Kidney (tissue), 14 donors: Measurements from ENCODE around the gene MMP15. TPM values are rescaled to one million over a fixed set of nuclear protein-coding genes. Genes with fewer than 3 reads are reported as not detected.
"Not testable (repeated sequence)": the region's sequence is repeated elsewhere in the genome, so short reads cannot be mapped to it uniquely, and the experiment has no call there.

Experiments used
- DNase-seq, 5 donors: peaks; one replicate each; pipeline ENCODE4 v3.0.0-alpha.2; 2013 to 2020
- FAIRE-seq: peaks from 2 replicates; lab custom pipeline; 2012; peaks lifted over from hg19 to GRCh38; lab: Jason Lieb, UNC
- H3K27ac ChIP-seq, 2 donors: one replicate each; pipeline ENCODE4 v1.7.0; 2013; ENCODE audit warnings: low read depth in 2 of 2, low read length in 2 of 2, inconsistent platforms in 1 of 2
- H3K27me3 ChIP-seq: one replicate; pipeline ENCODE4 v1.7.1; 2013; ENCODE audit warnings: low read length, inconsistent platforms; ENCODE audit not compliant: control insufficient read depth, insufficient read depth
- H3K36me3 ChIP-seq, 3 donors: one replicate each; pipeline versions ENCODE4 v1.7.0 to v1.7.1; 2013; ENCODE audit warnings: low read length in 3 of 3, control low read depth in 1 of 3, inconsistent platforms in 1 of 3; ENCODE audit not compliant: insufficient read depth in 3 of 3, control insufficient read depth in 2 of 3
- H3K4me1 ChIP-seq, 3 donors: one replicate each; pipeline versions ENCODE4 v1.7.0 to v1.7.1; 2013; ENCODE audit warnings: low read length in 3 of 3, inconsistent platforms in 1 of 3, low read depth in 1 of 3; ENCODE audit not compliant: control insufficient read depth in 2 of 3, insufficient read depth in 2 of 3
- H3K4me3 ChIP-seq, 3 donors: one replicate each; pipeline versions ENCODE4 v1.7.0 to v1.8.1; 2013; ENCODE audit warnings: low read length in 3 of 3, control low read depth in 1 of 3, inconsistent platforms in 1 of 3
- H3K9ac ChIP-seq, 3 donors: one replicate each; pipeline versions ENCODE4 v1.7.0 to v1.7.1; 2013; ENCODE audit warnings: low read length in 3 of 3, control low read depth in 1 of 3, inconsistent platforms in 1 of 3
- H3K9me3 ChIP-seq, 3 donors: one replicate each; pipeline versions ENCODE4 v1.7.0 to v1.7.1; 2013; ENCODE audit warnings: low read length in 3 of 3, control low read depth in 1 of 3, inconsistent platforms in 1 of 3; ENCODE audit not compliant: control insufficient read depth in 2 of 3, insufficient read depth in 1 of 3
- CTCF ChIP-seq: IDR thresholded peaks from 3 replicates; pipeline ENCODE4 v1.5.1; 2012; ENCODE audit warnings: mild to moderate bottlenecking, moderate library complexity, borderline replicate concordance; ENCODE audit not compliant: insufficient read depth; ENCODE audit errors: extremely low read depth
- intact Hi-C: fragments of 100-400 bp; cut with DNase I; formaldehyde crosslinking; loops from one replicate; pipeline ENCODE4 v1.11.1; 2022
- polyA plus RNA-seq: library from polyadenylated mRNA; stranded (reverse); fragments of 350-450 nt; fragmentation: Illumina TruSeq; extraction: RNeasy Lipid Tissue Mini Kit (QIAGEN cat#74804); gene quantifications from one replicate; pipeline ENCODE4 v1.2.3, GENCODE V29; 2014; ENCODE audit warnings: low read depth, low replicate concordance; ENCODE audit not compliant: insufficient read depth
- total RNA-seq: library from RNA; stranded (reverse); fragmentation: NEBNext Ultra II Directional; extraction: Animal tissue kit (Norgen Biotek cat#: 25700); gene quantifications from one replicate; pipeline ENCODE4 v1.2.1, GENCODE V29; 2021
- donor health status: control.
- donor health status: control.
- donor health status: control.
- donor health status: control.
- donor health status: control.
- donor health status: DM: yes; HTN: yes; CAD: no.
- donor health status: Normal renal cell carcinoma (clear cell type).

Gene MMP15
- total and polyA plus RNA-seq, 2 donors from 2014 or later = 19.1 to 31.4 TPM

DNA sequence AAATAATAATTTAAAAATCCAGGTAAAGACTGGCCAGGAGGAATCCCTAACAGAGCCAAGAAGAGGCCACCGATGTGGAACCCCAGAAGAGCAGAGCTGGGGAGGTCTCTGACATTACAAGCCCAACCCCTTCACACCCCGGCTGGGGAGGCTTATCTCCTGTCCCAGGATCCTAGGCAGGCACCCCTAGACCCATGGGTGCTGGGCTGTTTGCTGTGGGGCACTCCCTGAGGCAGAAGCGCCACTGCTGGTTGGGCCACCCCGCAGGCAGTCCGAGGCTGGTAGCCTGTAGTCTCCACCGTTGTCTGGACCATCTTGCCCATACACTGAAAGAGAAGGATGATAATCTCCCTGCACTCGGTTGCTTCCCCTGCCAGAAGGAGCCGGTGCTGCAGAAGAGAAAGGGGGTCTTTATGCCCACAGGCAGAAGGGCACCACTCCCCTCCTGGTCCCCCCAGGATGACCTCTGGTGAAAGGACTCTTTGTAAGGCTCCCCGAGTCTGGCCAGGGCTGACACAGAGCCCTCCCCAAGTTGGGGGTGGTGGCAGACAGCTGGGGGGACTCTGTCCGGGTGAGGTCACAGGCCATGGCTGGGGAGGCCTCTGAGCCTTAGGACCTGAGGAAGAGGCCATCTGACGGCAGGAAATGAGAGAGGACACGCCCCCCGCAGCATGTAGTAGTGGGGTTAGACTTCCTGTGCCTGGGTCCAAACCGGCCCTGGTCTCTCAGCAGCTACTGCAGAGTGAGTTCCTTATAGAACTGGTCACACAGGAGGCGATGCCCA is 69.4 kb downstream of the MMP15 start:
- Histone ChIP-seq H3K4me3 (no peak overlapping the region), H3K36me3 (no peaks in the 10 kb centered on the region), H3K9ac (no peak overlapping the region), H3K9me3 (no peaks in the 10 kb centered on the region), H3K4me1 (no peaks in the 10 kb centered on the region), H3K27me3 (no peaks in the 10 kb centered on the region), H3K27ac (no peak overlapping the region)
- FAIRE-seq (no peak), DNase-seq (peak in 1 of 5 donors; percentile 38)
- intact Hi-C loops = no loop called here
- no peak for TF ChIP-seq CTCF

DNA sequence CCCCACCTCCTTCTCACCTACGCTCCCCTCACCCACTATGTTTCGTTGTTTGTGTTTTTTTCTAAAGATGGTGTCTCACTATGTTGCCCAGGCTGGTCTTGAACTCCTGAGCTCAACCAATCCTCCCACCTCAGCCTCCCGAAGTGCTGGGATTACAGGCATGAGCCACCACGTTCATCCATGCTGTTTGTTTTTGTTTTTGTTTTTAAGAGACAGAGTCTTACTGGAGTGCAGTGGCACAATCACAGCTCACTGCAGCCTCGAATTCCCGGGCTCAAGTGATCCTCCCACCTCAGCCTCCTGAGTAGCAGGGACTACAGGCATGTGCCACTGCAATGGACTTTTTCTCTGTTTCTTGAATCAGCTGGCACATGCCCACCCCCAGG is 70.0 kb downstream of the MMP15 start:
- H3K36me3 ChIP-seq, FAIRE-seq, intact Hi-C loops, H3K27ac ChIP-seq, H3K9ac ChIP-seq, H3K27me3 ChIP-seq, DNase-seq, H3K4me3 ChIP-seq, H3K9me3 ChIP-seq, H3K4me1 ChIP-seq: not testable (repeated sequence)

DNA sequence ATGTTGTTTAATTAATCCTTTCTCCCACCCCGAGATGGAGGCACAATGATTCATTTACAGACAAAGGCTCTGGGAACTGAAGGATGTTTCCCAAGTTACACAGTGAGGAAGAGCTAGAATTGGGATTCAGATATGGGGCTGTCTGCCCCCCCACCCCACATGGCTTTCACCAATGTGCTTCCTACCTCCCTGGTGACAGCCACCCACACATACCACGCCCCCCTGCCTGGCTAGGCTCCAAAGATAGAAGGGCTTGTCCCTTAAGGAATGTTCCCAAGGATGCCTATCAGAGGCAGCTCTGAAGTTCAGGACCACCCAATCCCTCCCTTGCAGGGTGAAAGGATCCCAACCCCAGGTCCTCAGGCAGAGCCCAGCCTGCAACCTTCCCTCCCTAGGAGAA is 70.7 kb downstream of the MMP15 start:
- H3K4me3 ChIP-seq = no peak overlapping the region
- no peaks in the 10 kb centered on the region for H3K4me1 ChIP-seq
- intact Hi-C loops = no loop called here
- TF ChIP-seq CTCF = no peak
- no peak for DNase-seq
- H3K36me3 ChIP-seq = no peaks in the 10 kb centered on the region
- no peak overlapping the region for H3K27ac ChIP-seq
- no peak overlapping the region for H3K9ac ChIP-seq
- no peaks in the 10 kb centered on the region for H3K27me3 ChIP-seq
- FAIRE-seq = no peak
- H3K9me3 ChIP-seq = no peaks in the 10 kb centered on the region

Other genes with a start within 250 kb of the MMP15 start
- gene KIFC3, start 223.3 kb upstream of the MMP15 start, total RNA-seq = 109 TPM
- 74.9 TPM for gene KIFC3, start 223.3 kb upstream of the MMP15 start, polyA plus RNA-seq
- not detected for gene CNGB1, start 54.6 kb upstream of the MMP15 start, total RNA-seq
- gene CNGB1, start 54.6 kb upstream of the MMP15 start, polyA plus RNA-seq = not detected
- 10.9 TPM for gene ZNF319, start 25.1 kb upstream of the MMP15 start, total RNA-seq
- 2.9 TPM for gene ZNF319, start 25.1 kb upstream of the MMP15 start, polyA plus RNA-seq
- 32.8 TPM for gene USB1, start 24.3 kb upstream of the MMP15 start, total RNA-seq
- gene USB1, start 24.3 kb upstream of the MMP15 start, polyA plus RNA-seq = 18.3 TPM
- 22.3 TPM for gene CFAP20, start 103.6 kb downstream of the MMP15 start, total RNA-seq
- 33.3 TPM for gene CFAP20, start 103.6 kb downstream of the MMP15 start, polyA plus RNA-seq
- 55.3 TPM for gene CSNK2A2, start 172.4 kb downstream of the MMP15 start, total RNA-seq
- gene CSNK2A2, start 172.4 kb downstream of the MMP15 start, polyA plus RNA-seq = 26.7 TPM